ENCODE measurements around the gene C1QA.

DNA sequence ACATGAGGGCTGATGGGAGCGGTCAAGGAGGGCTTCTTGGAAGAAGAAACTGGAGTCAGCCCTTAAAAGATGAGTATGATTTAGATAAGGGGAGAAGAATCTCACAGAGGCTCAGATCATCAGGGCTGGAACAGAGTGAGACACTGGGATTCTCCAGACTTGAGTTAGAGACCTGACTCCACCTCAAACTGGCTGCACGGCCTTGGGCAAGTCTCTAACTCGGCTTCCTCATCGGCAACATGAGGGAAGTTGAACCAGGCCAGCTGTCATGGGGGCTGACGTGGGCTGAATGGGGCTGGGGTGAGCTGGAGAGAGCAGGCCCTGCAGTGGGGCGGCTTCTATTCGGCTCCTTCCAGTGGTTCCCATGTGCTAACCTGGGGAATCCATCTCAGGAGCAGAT is 9.5 kb downstream of the C1QA start:
- no peak for TF ChIP-seq POLR2AphosphoS5 (IDR thresholded peaks at IDR 0.05; ENCODE audit: borderline replicate concordance, low read depth, low read length)
- no peak for TF ChIP-seq EZH2 (IDR thresholded peaks at IDR 0.05)
